ENCODE results near the gene PBXIP1.

- TF ChIP-seq POLR2A (IDR thresholded peaks at IDR 0.05): no peak
- TF ChIP-seq, protein P1, sequence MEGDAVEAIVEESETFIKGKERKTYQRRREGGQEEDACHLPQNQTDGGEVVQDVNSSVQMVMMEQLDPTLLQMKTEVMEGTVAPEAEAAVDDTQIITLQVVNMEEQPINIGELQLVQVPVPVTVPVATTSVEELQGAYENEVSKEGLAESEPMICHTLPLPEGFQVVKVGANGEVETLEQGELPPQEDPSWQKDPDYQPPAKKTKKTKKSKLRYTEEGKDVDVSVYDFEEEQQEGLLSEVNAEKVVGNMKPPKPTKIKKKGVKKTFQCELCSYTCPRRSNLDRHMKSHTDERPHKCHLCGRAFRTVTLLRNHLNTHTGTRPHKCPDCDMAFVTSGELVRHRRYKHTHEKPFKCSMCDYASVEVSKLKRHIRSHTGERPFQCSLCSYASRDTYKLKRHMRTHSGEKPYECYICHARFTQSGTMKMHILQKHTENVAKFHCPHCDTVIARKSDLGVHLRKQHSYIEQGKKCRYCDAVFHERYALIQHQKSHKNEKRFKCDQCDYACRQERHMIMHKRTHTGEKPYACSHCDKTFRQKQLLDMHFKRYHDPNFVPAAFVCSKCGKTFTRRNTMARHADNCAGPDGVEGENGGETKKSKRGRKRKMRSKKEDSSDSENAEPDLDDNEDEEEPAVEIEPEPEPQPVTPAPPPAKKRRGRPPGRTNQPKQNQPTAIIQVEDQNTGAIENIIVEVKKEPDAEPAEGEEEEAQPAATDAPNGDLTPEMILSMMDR (IDR thresholded peaks at IDR 0.05): no peak
Measured at GRCh38 chr1:154948079-154948478, 7.8 kb downstream of the PBXIP1 start.

Data from heart left ventricle (tissue), 13 donors.